Measurements from ENCODE around the gene TMIGD3. TPM values are rescaled to one million over a fixed set of nuclear protein-coding genes. Genes with fewer than 3 reads are reported as not detected.

Gene TMIGD3
- total RNA-seq, 1 donor from 2014 or later = not detected

DNA sequence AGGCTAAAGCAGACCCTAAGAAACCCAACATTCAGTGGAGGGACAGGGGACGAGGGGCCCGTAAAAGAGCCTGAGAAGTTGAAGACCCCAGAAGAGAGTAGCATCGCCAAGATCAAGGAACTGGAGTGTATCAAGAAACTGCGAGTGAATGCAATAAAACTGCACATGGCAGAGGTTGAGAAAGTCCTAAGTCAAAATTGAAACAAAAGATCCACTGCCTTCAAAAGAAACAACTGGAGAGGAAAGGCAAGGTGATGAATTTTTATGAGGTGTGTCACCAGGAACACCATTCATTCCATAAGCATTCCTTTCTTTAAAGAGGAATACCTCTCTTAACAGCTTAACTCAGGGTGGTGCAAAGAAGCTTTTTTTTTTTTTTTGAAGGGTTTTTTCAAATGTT is 38.3 kb upstream of the TMIGD3 start:
- no peak for DNase-seq (ENCODE audit: low read depth)
- TF ChIP-seq CTCF (IDR thresholded peaks at IDR 0.05; ENCODE audit: insufficient read depth, low read length, poor library complexity, severe bottlenecking) = no peak
- Histone ChIP-seq H3K27me3 (ENCODE audit: control insufficient read depth, insufficient read depth, low read length) (no peaks in the 10 kb centered on the region), H3K36me3 (ENCODE audit: control insufficient read depth, insufficient read depth, low read length) (no peaks in the 10 kb centered on the region), H3K4me3 (ENCODE audit: low read depth, low read length) (no peak overlapping the region)

GRCh38 chr1:111540928-111541327 is 37.5 kb upstream of the TMIGD3 start:
- Histone ChIP-seq H3K27me3 (ENCODE audit: control insufficient read depth, insufficient read depth, low read length) (no peaks in the 10 kb centered on the region), H3K4me3 (ENCODE audit: low read depth, low read length) (no peak overlapping the region), H3K36me3 (ENCODE audit: control insufficient read depth, insufficient read depth, low read length) (no peaks in the 10 kb centered on the region)
- no peak for DNase-seq (ENCODE audit: low read depth)
- TF ChIP-seq CTCF (IDR thresholded peaks at IDR 0.05; ENCODE audit: insufficient read depth, low read length, poor library complexity, severe bottlenecking) = no peak

- Histone ChIP-seq H3K36me3 (ENCODE audit: control insufficient read depth, insufficient read depth, low read length) (no peaks in the 10 kb centered on the region), H3K27me3 (ENCODE audit: control insufficient read depth, insufficient read depth, low read length) (no peaks in the 10 kb centered on the region), H3K4me3 (ENCODE audit: low read depth, low read length) (no peak overlapping the region)
- DNase-seq (ENCODE audit: low read depth) = no peak
- no peak for TF ChIP-seq CTCF (IDR thresholded peaks at IDR 0.05; ENCODE audit: insufficient read depth, low read length, poor library complexity, severe bottlenecking)
These were observed 35.1 kb upstream of the TMIGD3 start for GRCh38 chr1:111538343-111539025.

- no peak for TF ChIP-seq CTCF (IDR thresholded peaks at IDR 0.05; ENCODE audit: insufficient read depth, low read length, poor library complexity, severe bottlenecking)
- Histone ChIP-seq H3K4me3 (ENCODE audit: low read depth, low read length) (no peak overlapping the region), H3K36me3 (ENCODE audit: control insufficient read depth, insufficient read depth, low read length) (no peaks in the 10 kb centered on the region), H3K27me3 (ENCODE audit: control insufficient read depth, insufficient read depth, low read length) (no peaks in the 10 kb centered on the region)
- no peak for DNase-seq (ENCODE audit: low read depth)
These were observed 32.1 kb upstream of the TMIGD3 start for GRCh38 chr1:111535256-111536191.

- no peak for DNase-seq (ENCODE audit: low read depth)
- H3K4me3 ChIP-seq (ENCODE audit: low read depth, low read length) = no peak overlapping the region
- no peak for TF ChIP-seq CTCF (IDR thresholded peaks at IDR 0.05; ENCODE audit: insufficient read depth, low read length, poor library complexity, severe bottlenecking)
- H3K36me3 ChIP-seq (ENCODE audit: control insufficient read depth, insufficient read depth, low read length) = no peaks in the 10 kb centered on the region
- no peaks in the 10 kb centered on the region for H3K27me3 ChIP-seq (ENCODE audit: control insufficient read depth, insufficient read depth, low read length)
These were observed 16.6 kb upstream of the TMIGD3 start for GRCh38 chr1:111520053-111520452.
